ENCODE data around the gene TIGD2.

Gene TIGD2

GRCh38 chr4:89162987-89163386 is 51.7 kb downstream of the TIGD2 start:
- DNase-seq (ENCODE audit: low spot score) = no peak

DNA sequence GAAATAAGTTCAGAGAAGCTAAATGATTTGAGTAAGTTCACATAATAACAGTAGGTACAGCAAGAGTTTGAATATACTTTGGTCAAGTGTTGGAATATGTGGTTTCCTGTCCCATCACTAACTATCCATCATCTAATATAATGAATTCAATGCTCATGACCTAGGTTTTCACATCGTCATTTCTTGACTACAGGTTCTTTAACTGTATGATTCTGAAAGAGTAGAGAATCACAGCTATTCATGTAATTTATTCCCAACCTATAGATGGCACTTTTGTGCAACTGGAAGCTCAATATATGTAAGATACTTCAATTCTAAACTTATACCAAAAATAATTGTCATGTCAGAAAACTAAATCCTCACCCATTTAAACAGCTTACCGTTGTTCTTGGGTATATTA is 53.1 kb downstream of the TIGD2 start:
- DNase-seq (ENCODE audit: low spot score) = no peak

Data from CD4-positive, alpha-beta T cell treated with Interleukin-15 for 4 hours (primary cell).